AG09319 (cell line): ENCODE measurements around the gene DOK7.

ENCODE experiments used
- DNase-seq: peaks from one replicate; pipeline ENCODE4 v3.0.0-alpha.2; 2010; ENCODE audit warnings: low read depth; ENCODE audit errors: extremely low read depth
- TF ChIP-seq, protein P1 (sequence below): IDR thresholded peaks from 2 replicates; pipeline ENCODE4 v1.5.1; 2011; ENCODE audit warnings: low read depth, mild to moderate bottlenecking, inconsistent platforms, low read length, moderate library complexity

DOK7 gene

DNA sequence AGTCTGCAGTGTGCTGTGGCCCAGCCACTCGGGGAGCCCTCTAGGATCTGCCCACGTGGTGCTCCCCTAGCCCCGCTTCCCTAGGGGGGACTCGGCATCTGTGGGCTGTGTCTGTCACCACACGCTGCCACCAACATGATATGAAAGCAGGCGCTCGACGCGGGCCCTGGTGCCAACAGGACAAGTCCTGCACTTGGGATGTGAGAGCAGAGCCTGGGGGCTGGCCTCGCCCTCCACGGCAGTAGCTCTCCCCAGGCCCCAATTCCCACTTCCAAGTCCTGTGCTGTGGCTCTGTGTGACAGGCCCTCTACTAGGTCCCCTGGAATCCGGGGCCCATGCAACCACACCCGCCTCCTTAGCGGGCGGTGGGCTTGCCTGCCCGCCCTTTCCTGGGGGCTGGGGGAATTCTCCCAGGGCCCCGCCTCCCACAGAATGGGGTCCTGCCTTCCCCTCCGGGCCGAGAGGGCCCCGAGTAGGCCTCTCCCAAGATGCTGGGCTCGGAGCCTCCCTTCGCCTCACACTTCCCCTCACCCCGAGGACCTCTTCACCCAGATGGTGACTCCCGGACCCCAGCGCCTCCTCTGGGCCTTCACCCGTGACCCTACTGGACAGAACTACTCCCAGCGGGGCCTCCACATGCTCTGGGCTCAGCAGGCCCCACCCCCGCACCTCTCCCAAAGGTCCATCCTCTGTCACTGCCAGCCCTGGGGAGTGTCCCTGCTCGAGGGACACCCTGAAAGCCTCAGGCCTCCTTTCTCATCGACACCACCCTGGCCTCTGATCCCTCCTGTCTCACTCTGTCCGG, 57.9 kb downstream of the DOK7 start:
- DNase-seq = no peak
- TF ChIP-seq, protein P1, sequence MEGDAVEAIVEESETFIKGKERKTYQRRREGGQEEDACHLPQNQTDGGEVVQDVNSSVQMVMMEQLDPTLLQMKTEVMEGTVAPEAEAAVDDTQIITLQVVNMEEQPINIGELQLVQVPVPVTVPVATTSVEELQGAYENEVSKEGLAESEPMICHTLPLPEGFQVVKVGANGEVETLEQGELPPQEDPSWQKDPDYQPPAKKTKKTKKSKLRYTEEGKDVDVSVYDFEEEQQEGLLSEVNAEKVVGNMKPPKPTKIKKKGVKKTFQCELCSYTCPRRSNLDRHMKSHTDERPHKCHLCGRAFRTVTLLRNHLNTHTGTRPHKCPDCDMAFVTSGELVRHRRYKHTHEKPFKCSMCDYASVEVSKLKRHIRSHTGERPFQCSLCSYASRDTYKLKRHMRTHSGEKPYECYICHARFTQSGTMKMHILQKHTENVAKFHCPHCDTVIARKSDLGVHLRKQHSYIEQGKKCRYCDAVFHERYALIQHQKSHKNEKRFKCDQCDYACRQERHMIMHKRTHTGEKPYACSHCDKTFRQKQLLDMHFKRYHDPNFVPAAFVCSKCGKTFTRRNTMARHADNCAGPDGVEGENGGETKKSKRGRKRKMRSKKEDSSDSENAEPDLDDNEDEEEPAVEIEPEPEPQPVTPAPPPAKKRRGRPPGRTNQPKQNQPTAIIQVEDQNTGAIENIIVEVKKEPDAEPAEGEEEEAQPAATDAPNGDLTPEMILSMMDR = no peak

DNA sequence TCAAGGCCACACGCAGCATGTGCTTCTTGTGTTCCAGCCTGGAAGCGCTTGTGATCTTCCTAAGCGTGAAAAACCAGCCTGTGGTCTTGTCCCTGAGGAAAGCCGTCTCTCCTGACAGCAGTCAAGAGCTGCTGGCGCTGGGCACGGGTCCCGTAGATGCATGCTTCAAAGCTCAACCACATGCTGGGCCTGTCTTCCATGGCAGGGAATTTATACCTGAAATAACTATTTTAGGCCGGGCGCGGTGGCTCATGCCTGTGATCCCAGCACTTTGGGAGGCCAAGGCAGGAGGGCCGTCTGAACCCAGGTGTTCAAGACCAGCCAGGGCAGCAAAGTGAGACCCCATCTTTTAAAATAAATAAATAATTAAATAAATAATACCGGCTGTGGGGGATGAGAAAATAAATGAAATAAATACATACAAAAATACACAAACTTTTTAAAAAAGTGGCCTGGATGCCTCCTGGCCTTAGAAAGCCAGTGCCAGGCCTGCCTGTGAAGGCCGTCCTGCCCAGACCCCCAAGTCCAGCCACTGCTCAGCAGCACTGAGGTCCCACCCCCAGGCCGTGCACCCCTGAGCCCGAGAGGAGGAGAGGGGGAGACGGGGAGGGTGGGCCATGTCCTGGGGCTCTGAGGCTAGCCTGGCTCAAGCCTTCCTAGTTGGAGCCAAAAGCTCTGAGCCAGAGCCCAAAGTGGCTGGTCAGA, 58.7 kb downstream of the DOK7 start:
- no peak for DNase-seq
- TF ChIP-seq, protein P1 = no peak

DNA sequence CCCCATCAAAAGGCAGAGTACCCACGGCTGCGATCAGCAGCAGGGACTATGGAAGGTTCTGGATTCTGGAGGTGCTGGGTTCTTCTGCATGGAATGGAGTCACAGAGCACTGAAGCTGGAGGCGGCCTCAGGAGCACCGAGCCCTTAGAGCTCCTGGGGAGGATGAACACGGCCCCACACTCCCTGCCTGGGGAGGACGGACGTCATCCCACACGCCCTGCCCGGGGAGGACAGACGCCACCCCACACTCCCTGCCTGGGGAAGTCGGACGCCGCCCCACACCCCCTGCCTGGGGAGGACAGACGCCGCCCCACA, 59.2 kb downstream of the DOK7 start:
- DNase-seq = no peak
- TF ChIP-seq, protein P1 = no peak

DNA sequence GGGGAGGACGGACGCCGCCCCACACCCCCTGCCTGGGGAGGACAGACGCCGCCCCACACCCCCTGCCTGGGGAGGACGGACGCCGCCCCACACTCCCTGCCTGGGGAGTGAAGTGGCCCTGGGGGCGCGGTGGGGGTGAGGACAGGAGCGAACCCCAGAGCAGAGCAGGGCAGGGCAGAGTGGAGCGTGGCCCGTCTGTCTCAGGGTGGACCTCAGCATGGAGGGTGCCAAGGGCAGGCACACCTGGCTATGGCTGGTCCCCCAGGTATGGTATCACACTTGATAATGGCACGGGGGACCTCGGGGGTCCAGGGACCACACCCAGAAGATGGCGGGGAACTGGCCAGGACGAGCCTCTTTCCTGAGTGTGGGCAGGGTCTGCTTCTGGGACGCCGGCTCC, 59.5 kb downstream of the DOK7 start:
- TF ChIP-seq, protein P1 = no peak
- DNase-seq = no peak

DNA sequence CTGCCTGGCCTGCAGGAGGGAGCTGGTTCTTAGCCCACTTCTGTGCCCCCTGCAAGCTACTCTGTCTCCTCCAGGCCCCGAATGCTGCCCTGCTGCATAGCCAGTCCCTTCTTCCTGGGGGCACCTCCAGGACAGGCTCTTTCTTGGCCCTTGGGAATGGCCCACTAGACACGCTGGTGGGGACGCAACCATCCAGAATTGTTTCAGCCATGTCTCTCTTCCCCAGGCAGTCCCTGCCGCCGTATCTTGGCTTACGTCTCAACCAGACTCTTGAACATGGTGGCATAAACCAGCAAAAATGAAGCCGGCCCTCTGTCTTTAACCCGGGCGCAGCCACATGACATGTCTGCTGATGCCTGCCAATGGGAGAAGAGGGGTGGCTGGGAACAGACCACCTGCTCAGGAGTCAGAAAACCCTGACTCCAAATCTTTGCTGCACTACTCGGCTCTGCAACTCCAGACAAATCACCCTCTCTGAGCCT, 60.1 kb downstream of the DOK7 start:
- no peak for DNase-seq
- TF ChIP-seq, protein P1 = no peak

DNA sequence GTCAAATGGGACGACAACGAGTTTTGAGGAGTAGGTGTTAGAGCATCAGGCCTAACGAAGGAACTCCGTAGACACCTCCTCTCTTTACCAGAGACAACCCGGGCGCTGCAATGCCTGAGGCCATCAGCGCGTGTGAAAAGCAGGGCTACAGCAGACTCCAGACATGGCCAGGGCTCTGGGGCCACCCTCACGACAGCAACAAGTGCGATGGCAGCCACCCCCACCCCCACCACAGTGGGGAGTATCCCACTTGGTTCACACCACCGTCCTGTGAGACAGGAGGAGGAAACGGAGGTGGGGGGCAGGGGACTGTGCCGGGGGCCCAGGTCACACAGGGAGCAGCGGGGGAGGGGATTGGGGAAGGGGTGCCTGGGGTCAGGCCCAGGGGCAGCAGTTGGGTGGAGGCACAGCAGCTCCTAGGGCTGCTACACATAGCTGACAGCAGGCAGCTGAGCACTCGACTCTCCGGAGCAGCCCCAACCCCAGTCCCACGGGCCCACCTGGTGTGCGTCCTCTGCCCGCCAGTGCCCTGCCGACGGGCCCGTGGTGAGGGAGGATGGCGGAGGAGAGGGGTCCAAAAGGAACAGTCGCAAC, 60.6 kb downstream of the DOK7 start:
- DNase-seq = no peak
- TF ChIP-seq, protein P1 = no peak

DNA sequence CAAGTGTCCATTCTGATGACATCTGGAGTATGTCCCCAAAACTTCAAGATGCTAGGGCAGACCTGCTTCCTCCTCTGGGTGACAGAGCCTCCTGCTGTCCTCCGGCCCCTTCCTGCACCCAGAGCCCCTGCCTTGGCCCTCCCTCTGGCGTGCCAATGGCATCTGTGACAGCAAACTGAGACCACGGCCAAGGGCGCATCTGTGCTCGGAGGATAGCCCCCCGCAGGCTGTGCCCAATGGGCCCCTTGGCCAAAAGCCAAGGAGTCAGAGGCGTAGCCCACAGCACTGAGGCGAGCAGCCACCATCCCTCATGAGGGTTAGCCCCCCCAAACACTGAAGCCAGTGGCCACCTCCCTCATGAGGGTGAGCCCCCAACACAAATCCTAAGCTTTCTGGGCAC, 61.2 kb downstream of the DOK7 start:
- TF ChIP-seq, protein P1 = no peak
- DNase-seq = no peak
